ENCODE results near the gene EPC2.

EPC2 gene

GRCh38 chr2:148796735-148797512, 152.4 kb downstream of the EPC2 start:
- in situ Hi-C loops (cut with HindIII; ENCODE audit: low sequenced_read_pairs): no loop called here

GRCh38 chr2:148802448-148803220, 158.1 kb downstream of the EPC2 start:
- in situ Hi-C loops (cut with HindIII; ENCODE audit: low sequenced_read_pairs): no loop called here

- in situ Hi-C loops (cut with HindIII; ENCODE audit: low sequenced_read_pairs): no loop called here
These were observed 165.5 kb downstream of the EPC2 start for GRCh38 chr2:148810081-148810480.

- in situ Hi-C loops (cut with HindIII; ENCODE audit: low sequenced_read_pairs): no loop called here
These were observed 167.8 kb downstream of the EPC2 start for GRCh38 chr2:148812306-148812705.

DNA sequence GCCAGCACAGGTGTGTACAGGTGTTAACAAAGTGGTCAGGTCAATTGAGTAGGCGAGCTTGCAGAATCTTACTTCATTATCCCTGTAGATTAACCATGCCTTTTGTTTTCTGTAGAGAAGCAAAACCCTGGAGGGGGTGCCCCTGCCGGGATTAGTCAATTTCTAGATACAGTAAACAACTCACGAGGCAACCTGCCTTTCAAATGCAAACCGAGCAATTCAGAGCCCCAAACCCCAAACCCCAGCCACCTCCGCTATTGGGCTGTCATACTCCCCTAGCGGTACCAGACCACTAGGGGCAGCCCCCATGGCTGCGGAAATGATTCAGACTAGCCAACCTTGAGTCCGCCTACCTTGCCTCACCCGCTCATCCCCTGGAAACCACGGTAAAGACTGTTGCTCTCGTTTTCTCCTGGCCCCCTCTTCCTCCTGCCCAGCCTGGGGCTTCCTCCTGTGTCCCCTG, 169.1 kb downstream of the EPC2 start:
- in situ Hi-C loops (cut with HindIII; ENCODE audit: low sequenced_read_pairs): no loop called here

DNA sequence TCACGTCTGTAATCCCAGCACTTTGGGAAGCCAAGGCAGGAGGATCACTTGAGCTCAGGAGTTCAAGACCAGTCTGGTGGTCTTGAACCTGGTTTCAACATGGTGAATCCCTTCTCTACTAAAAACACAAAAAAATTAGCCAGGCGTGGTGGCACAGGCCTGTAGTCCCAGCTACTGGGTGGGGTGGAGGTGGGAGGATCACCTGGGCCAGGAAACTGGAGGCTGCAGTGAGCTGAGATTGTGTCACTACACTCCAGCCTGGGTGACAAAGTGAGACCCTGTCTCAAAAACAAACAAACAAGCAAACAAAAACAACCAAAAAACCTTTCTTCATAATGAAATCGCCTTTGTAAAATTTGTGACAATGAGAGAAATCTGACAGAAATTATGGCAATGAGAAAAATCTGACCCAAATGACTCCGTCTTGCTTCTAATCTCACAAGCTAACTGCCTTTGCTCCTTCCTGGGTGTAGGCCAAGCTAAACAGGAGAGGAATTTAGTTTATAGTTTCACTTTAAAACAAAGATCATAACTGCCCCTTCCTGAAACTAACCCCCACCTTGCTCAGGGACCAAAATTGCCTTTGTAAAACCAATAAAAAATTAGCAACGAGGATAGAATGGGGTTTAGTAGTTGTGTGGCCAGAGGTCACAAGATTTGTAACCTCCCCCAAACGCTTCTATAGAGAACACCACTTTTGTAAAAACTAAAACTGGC, 169.8 kb downstream of the EPC2 start:
- in situ Hi-C loops (cut with HindIII; ENCODE audit: low sequenced_read_pairs): no loop called here

DNA sequence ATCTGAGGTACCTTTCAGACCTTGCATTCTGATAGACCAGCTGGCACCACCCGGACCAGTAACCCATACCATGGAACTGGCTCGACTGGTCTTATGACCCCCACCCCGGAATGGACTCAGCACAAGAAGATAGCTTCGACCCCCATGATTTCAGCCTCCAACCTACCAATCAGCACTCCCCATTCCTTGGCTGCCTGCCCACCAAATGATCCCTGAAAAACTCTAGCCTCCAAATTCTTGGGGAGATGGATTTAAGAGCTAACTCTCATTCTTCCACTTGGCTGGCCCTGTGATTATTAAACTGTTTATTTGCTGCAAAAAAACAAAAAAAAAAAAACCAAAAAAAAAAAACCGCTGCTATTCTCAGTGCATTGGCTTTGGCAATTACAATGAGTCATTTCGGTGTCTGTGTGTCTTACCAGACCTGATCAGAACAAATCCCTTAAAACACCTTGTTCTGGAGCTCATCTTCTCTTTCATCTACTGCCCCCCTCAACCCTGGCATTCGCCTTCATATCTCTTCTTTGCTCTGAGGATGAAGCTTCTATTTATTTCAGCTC, 170.4 kb downstream of the EPC2 start:
- in situ Hi-C loops (cut with HindIII; ENCODE audit: low sequenced_read_pairs): no loop called here

DNA sequence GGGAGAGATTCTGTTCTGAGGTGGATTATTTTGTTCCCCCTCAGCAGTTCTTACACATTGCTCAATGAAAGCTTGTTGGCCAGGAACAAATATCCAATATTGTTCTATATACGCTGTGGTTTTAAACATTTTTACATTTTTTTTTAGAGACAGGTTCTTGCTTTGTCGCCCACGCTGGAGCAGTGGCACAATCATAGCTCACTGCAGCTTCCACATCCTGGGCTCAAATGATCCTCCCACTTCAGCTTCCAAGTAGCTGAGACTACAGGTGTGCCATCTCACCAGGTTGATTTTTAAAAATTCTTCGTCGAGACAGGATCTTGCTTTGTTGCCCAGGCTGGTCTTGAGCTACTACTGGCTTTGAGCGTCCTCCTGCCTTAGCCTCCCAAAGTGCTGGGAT, 171.6 kb downstream of the EPC2 start:
- in situ Hi-C loops (cut with HindIII; ENCODE audit: low sequenced_read_pairs): no loop called here

DNA sequence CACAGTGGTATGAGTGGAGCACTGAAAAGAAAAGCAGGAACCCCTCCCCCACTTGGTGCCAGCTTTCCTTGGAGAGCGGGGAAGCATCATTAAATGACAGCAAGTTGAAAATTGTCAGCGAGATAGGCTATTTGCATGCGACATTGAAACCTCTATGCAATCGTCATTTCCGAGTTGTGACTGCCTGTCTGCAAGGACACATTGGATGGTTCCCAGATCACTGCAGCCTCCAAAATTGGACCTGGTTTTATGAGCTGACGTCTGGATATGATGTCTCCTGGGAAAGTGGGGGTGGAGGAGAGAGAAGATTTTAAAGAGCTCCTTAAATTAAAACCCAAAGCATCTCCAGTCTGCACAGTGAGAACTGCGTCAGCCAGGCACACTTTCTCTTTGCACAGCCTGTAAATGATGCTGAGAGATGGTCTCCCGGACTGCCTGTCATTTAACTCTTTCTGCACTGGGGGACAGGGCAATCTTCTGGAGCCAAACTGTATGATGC, 172.7 kb downstream of the EPC2 start:
- in situ Hi-C loops (cut with HindIII; ENCODE audit: low sequenced_read_pairs): no loop called here

- in situ Hi-C loops (cut with HindIII; ENCODE audit: low sequenced_read_pairs): no loop called here
These were observed 174.6 kb downstream of the EPC2 start for GRCh38 chr2:148819019-148819585.

DNA sequence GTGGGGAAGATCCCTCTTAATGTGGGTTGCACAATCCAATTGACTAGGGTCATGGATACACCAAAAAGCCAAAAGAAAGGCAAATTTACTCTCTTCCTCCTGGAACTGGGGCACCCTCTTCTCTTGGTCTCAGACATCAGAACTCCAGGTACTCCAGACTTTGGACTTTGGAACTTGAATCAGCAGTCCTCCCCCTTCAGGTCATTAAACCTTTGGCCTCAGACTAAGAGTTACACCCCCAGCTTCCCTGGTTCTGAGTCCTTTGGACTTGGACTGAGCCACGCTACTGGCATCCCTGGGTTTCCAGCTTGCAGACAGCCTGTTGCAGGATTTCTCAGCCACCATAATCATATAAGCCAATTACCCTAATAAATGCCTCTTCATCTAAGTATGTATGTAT, 179.6 kb downstream of the EPC2 start:
- in situ Hi-C loops (cut with HindIII; ENCODE audit: low sequenced_read_pairs): no loop called here

DNA sequence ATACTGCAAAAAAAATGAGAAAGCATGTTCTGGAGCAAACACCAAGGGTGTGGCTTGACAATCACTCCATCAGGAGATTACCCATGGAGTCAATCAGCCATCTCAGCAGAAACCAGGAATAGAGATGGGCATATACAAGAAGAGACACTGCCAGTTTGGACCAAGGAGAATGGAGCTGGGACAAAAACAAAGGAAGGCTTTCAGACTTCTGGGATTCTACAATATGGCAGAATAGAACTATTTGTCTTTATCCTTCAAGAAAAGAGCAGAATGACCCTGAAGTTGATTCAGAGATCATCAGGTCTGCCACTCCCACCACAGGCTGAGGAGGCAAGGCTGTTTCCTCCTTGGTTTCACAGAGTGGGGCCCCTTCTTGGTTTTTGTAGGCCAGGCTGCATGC, 182.2 kb downstream of the EPC2 start:
- in situ Hi-C loops (cut with HindIII; ENCODE audit: low sequenced_read_pairs): no loop called here

DNA sequence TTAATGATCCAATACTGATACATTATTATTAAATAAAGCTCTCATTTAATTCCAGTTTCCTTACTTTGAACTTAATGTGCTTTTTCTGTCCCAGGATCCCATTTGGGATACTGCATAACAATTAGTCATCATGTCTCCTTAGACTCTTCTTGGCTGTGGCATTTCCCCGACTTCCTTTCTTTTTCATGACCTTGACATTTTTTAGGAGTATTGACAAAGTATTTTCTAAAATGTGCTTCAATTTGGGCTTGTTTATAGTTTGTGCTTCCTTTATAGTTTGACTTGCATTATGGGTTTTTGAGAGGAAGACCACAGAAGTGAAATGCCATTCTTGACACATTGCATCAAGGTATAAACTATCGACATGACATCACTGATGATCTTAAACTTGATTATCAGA, 184.4 kb downstream of the EPC2 start:
- in situ Hi-C loops (cut with HindIII; ENCODE audit: low sequenced_read_pairs): no loop called here

GRCh38 chr2:148829618-148830017, 185.1 kb downstream of the EPC2 start:
- in situ Hi-C loops (cut with HindIII; ENCODE audit: low sequenced_read_pairs): no loop called here

DNA sequence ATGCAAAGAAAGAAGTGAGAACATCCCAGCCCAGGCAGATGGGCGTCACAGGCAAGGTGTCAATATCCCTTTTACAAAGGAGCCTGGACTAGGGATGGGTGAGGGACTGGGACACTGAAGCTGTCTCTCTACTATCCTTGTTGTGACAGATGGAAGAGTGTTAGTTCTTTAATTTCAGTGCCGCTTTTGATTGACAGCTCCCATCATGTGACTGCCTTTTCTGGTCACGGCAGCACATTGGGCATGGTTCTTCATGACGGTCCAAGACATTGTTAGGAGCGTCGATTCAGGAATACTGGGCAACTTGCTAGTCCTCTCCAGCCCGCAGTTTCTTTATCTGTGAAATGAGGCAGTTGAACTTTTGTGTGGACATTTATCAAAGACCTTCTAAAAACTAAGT, 188.1 kb downstream of the EPC2 start:
- in situ Hi-C loops (cut with HindIII; ENCODE audit: low sequenced_read_pairs): no loop called here
